ENCODE results near the gene MRI1.
A peak's percentile ranks its signal among the peaks of the same experiment; 100 is the strongest.

Gene MRI1

GRCh38 chr19:13727798-13728197 is 36.5 kb upstream of the MRI1 start:
- DNase-seq (ENCODE audit: low spot score): no peak

GRCh38 chr19:13729859-13730258 is 34.5 kb upstream of the MRI1 start:
- TF ChIP-seq CTCF (conservative IDR thresholded peaks at IDR 0.05; ENCODE audit: low read depth): no peak
- ChIA-PET POLR2A (ENCODE audit: low non-redundant PET) (interaction anchor here (0.6 to 0.7 kb wide), 2 partner anchors 19 to 73 kb away, joined by 3 to 4 read pairs; no protein-coding TSS in a partner anchor), CTCF (interaction anchor here (0.7 to 1.2 kb wide), 3 partner anchors 8 to 108 kb away, joined by 3 to 6 read pairs (median 3); no protein-coding TSS in a partner anchor)
- H3K27ac ChIP-seq: peak overlapping the region; percentile 99
- DNase-seq (ENCODE audit: low spot score): no peak

More at GRCh38 chr19:13727798-13728197, 36.5 kb upstream of the MRI1 start:
- ChIA-PET CTCF (interaction anchor here (0.6 kb wide), 2 partner anchors 244 to 260 kb away, joined by 3 to 4 read pairs; no protein-coding TSS in a partner anchor), POLR2A (ENCODE audit: low non-redundant PET) (no interaction called here)
- H3K27ac ChIP-seq: no peak overlapping the region; the same call in 1 of the 2 replicates
- TF ChIP-seq CTCF (conservative IDR thresholded peaks at IDR 0.05; ENCODE audit: low read depth): no peak

- H3K27ac ChIP-seq: peak overlapping the region; percentile 99
- peak; percentile 98 for DNase-seq (ENCODE audit: low spot score)
- CTCF ChIA-PET: interaction anchor here (0.7 to 1.3 kb wide), 3 partner anchors 121 to 334 kb away, joined by 3 to 4 read pairs (median 3); no protein-coding TSS in a partner anchor
- no peak for TF ChIP-seq CTCF (conservative IDR thresholded peaks at IDR 0.05; ENCODE audit: low read depth)
- POLR2A ChIA-PET (ENCODE audit: low non-redundant PET): interaction anchor here (0.5 to 2.1 kb wide), 2 partner anchors 17 to 65 kb away, joined by 12 to 14 read pairs; a partner anchor contains a TSS
These were observed 33.0 kb upstream of the MRI1 start for GRCh38 chr19:13731147-13731964.

- TF ChIP-seq CTCF (conservative IDR thresholded peaks at IDR 0.05; ENCODE audit: low read depth): no peak
- ChIA-PET POLR2A (ENCODE audit: low non-redundant PET) (interaction anchor here (0.7 to 2.1 kb wide), 2 partner anchors 16 to 64 kb away, joined by 3 to 12 read pairs; a partner anchor contains a TSS), CTCF (interaction anchor here (1.3 kb wide), 1 partner anchor 143 kb away, joined by 4 read pairs; no protein-coding TSS in a partner anchor)
- H3K27ac ChIP-seq: peak overlapping the region; percentile 99
- DNase-seq (ENCODE audit: low spot score): no peak
These were observed 32.0 kb upstream of the MRI1 start for GRCh38 chr19:13732337-13732736.

GRCh38 chr19:13734751-13735150 is 29.6 kb upstream of the MRI1 start:
- DNase-seq (ENCODE audit: low spot score): no peak
- TF ChIP-seq CTCF (conservative IDR thresholded peaks at IDR 0.05; ENCODE audit: low read depth): no peak
- ChIA-PET POLR2A (ENCODE audit: low non-redundant PET) (no interaction called here), CTCF (no interaction called here)
- peak overlapping the region; percentile 18; the same call in 1 of the 2 replicates for H3K27ac ChIP-seq

- no peak for TF ChIP-seq CTCF (conservative IDR thresholded peaks at IDR 0.05; ENCODE audit: low read depth)
- CTCF ChIA-PET: no interaction called here
These were observed 26.2 kb upstream of the MRI1 start for GRCh38 chr19:13738073-13738472.

More at GRCh38 chr19:13738073-13738472, 26.2 kb upstream of the MRI1 start:
- no peak overlapping the region for H3K27ac ChIP-seq
- POLR2A ChIA-PET (ENCODE audit: low non-redundant PET): interaction anchor here (0.6 to 1.2 kb wide), 2 partner anchors 10 to 493 kb away, joined by 4 to 7 read pairs; a partner anchor contains a TSS
- DNase-seq (ENCODE audit: low spot score): no peak

All from RWPE1 (cell line).